Measurements from ENCODE around the gene TMEM116.
"Not testable (repeated sequence)": the region's sequence is repeated elsewhere in the genome, so short reads cannot be mapped to it uniquely, and the experiment has no call there.

Gene TMEM116

DNA sequence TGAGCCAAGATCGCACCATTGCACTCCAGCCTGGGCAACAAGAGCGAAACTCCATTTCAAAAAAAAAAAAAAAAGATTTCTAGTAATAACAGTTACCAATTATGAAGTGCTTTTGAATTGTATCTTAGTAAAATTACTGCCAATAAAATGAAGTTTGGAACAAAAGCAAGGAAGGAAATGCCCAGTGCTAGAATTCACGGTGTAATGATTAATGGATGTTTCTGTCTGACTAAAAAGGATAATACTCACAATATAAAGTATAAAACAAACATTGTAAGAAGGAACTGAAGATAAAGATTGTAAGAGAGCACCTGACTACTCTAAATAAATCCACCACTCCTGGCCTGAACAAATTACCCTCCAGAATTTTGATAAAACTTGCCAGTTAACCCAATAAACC lies 4.0 kb downstream of the TMEM116 start:
- no peak for DNase-seq

DNA sequence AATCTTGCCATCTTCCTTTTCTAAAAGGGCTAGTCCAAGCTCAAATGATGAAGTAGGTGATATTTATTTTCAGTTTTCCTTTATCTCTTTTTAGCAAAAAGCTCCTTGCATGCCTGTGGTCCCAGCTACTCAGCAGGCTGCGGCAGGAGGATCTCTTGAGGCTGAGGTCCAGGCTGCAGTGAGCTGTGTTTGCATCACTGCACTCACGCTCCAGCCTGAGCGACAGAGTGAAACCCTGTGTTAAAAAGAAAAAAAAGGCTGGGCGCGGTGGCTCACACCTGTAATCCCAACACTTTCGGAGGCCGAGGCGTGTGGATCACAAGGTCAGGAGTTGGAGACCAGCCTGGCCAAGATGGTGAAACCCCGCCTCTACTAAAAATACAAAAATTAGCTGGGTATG lies 5.0 kb downstream of the TMEM116 start:
- no peak for DNase-seq

DNA sequence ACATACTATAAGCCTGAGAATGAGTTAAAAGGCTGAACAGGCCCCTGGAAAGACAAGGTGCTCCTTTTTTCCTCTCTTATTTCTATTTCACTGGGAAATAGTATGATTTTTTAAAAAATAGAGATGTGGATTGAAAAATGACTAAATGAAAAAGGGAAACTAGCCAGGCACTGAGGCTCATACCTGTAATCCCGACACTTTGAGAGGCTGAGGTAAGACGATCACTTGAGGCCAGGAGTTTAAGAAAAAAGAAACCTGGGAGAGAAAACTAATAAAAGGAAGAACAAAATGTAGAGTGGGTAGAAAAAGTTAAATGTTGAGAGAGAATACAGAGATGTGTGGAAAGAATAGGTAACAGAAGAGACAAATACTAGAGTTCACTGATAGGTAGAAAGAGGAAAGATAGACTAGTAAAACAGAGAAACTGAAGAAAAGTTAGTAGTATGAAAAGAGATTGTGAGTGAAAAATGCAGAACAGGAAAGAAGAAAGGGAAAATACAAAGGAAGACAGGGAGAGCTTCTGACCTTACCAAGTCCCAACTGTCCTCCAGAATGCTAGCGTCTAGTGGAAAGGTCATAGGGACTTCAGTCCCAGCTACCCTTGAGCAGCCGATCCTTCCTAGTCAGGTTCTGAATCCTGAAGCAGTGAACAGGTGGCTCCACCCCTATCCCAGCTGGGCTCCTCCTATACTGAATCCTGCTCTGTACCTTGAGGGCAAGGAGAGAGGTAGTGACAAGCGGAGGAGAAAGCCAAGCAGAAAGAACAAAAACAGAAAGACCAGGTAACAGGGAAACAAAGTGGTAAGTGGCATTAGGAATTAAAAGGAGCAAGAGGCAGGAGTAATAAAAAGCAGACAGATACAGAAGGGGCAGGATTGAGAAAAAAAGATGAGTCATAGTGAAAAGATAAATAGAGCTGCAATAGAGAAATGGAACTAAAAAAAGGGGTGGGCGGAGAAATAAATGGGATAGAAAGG lies 7.3 kb downstream of the TMEM116 start:
- no peak for DNase-seq

- DNase-seq, result no peak
Measured at GRCh38 chr12:112004041-112004440, 8.9 kb downstream of the TMEM116 start.

- no peak for DNase-seq
Measured at GRCh38 chr12:112001576-112001975, 11.4 kb downstream of the TMEM116 start.

GRCh38 chr12:112000820-112001219 lies 12.1 kb downstream of the TMEM116 start:
- DNase-seq, result no peak

DNA sequence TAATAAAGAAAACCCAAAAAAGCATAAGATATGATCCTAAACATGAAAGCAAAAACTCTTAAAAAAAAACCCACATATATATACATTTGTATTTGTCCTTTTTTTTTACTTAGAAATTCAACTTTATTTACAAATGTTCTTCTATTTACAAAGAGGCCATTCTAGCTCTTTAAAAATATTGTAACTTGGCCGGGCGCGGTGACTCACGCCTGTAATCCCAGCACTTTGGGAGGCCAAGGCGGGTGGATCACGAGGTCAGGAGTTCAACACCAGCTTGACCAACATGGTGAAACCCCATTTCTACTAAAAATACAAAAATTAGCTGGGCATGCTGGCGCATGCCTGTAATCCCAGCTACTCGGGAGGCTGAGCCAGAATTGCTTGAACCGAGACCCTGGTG lies 13.8 kb downstream of the TMEM116 start:
- DNase-seq, result not testable (repeated sequence)

- DNase-seq, result no peak
Measured at GRCh38 chr12:111998015-111998414, 14.9 kb downstream of the TMEM116 start.

- no peak for DNase-seq
Measured at GRCh38 chr12:111997300-111997699, 15.7 kb downstream of the TMEM116 start.

- DNase-seq, result no peak
Measured at GRCh38 chr12:111995782-111996480, 17.0 kb downstream of the TMEM116 start.

DNA sequence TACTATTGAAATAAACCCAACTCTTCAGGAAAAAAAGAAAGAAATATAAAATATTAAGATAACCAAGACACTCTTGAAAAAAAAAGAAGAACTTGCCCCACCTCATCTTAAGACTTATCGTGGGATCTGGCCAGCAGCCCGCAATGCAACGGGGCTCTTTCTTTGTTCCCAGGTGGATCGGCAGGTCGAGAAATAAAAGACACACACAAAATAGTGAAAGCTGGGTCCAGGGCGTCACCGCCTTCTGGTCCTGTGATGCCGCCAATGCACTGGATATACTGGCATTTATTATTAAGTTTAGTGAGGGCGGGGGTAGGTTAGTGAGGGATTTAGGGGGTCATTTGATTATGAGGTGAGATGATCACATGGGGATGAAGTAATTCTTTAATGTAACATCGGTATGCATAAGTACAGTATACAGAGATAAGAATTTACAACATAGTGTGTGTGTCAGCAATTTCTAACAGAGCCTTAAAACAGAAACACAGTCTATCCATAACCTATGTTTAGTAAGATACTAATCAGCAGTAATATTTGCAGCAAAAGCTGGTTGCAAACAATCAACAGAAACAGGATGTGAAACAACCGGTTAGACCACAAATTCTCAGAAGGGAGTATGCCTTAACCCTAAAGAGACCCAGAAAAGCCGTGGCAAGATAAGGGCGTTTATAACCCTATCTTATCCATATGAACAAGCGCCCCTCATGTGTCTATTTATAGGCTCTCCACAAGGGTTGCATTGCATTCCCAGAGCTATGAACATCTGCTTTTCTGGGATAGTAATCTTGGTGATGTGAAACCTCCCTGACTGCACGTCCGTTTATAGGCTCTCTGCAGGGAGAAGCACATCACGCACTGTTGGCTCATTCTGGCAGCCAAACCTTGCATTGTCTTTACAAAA lies 18.5 kb downstream of the TMEM116 start:
- DNase-seq, result not testable (repeated sequence)

GRCh38 chr12:111993292-111994150 lies 19.4 kb downstream of the TMEM116 start:
- DNase-seq, result no peak

DNA sequence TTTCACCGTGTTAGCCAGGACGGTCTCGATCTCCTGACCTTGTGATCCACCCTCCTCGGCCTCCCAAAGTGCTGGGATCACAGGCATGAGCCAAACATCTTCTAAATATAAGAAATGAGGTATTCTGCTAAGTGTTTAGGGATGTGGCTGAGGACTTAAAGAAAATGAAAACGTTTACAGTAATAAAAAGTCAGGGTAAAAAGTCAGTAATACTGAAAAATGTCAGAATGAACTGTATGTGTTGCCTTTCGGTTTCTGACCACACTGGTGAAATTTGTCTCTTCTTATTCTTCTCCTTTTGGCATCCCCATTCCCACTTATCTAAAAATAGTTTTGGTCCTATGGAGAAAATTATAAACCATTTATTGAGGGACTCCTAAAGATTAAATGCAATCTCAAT lies 20.5 kb downstream of the TMEM116 start:
- no peak for DNase-seq

DNA sequence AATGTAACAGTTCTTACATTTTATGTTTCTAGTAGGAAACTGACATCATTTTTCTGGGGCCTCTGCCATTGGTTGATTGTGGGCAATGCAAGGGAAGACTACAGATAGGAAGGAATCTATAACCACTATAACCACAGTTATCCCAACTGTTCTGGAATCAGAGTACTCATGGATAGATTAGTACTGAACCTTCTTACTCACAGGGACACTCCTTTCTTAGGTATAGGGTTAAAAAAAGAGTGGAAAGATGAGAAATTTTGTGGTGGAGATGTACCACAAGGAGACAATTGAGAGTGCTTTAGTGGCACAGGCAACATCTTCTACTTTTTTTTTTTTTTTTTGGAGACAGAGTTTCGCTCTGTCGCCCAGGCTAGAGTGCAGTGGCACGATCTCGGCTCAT lies 21.0 kb downstream of the TMEM116 start:
- no peak for DNase-seq

GRCh38 chr12:111991535-111991934 lies 21.4 kb downstream of the TMEM116 start:
- DNase-seq, result no peak

GRCh38 chr12:111984820-111985219 lies 28.1 kb downstream of the TMEM116 start:
- no peak for DNase-seq

DNA sequence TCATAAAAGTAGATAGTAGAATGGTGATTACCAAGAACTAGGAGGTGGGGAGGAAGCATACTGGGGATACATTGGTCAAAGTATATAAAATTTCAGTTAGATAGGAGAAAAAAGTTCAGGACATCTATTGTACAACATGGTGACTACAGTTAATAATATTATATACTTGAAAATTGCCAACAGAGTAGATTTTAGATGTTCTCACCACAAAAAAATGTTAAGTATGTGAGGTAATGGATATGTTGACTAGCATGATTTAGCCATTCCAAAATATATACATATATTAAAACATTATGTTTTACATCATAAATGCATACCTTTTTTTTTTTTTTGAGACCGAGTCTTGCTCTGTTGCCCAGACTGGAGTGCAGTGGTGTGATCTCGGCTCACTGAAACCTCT lies 31.0 kb downstream of the TMEM116 start:
- no peak for DNase-seq

- DNase-seq, result no peak
Measured at GRCh38 chr12:111980598-111980997, 32.4 kb downstream of the TMEM116 start.

- DNase-seq, result no peak
Measured at GRCh38 chr12:111978545-111978944, 34.4 kb downstream of the TMEM116 start.

- DNase-seq, result no peak
Measured at GRCh38 chr12:111976860-111977259, 36.1 kb downstream of the TMEM116 start.

- DNase-seq, result no peak
Measured at GRCh38 chr12:111976291-111976690, 36.7 kb downstream of the TMEM116 start.
